Measurements from ENCODE around the gene SERPINA4. TPM values are rescaled to one million over a fixed set of nuclear protein-coding genes. Genes with fewer than 3 reads are reported as not detected.
"Not testable (repeated sequence)": the region's sequence is repeated elsewhere in the genome, so short reads cannot be mapped to it uniquely, and the experiment has no call there.

Gene SERPINA4
- polyA plus RNA-seq, 5 donors, result 1.1 to 2.7 (median 1.9) TPM

- no peak for DNase-seq
Observed at GRCh38 chr14:94569381-94570001, 8.2 kb downstream of the SERPINA4 start.

DNA sequence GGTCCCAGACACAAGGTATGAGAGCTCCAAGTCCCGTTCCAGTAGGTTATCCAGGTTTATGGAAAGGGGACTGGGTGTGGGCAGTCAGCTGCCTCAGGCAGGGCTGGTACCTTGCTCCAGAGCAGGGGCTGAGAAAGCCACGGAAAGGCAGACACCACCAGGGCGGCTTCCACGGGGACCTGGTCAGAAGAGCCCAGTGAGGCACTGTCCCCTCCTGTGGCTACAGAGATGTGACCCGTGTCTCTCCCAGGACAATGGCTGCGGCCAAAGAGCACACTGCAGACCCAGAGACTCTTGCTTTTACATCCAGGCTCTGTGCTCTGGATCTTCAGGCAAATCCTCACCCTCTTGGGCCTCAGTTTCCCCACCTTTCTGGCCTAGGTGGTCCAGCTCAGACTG lies 8.8 kb downstream of the SERPINA4 start:
- no peak for DNase-seq

DNA sequence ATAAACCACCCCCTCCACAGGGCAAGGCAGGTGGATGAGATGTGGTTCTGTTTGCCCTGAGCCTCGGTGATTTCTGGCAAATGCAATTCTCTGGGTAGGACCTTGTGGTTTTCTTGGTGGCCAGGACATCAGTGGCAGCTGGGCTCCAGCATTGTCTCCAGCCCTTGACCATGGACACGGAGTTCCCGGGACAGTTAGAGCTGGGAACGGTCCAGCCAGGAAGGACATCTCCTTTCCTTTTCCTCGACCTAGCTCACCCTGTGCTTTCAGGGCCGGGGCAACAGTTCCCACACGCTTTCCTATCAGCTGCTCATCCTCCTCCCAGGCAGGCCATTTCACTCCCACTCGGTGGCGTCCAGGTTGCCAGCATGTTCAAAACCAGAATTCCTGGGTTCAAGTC lies 9.2 kb downstream of the SERPINA4 start:
- no peak for DNase-seq

- DNase-seq, result peak; percentile 31 to 34
Observed at GRCh38 chr14:94571395-94571794, 10.2 kb downstream of the SERPINA4 start.

GRCh38 chr14:94571950-94572349 lies 10.7 kb downstream of the SERPINA4 start:
- no peak for DNase-seq

DNA sequence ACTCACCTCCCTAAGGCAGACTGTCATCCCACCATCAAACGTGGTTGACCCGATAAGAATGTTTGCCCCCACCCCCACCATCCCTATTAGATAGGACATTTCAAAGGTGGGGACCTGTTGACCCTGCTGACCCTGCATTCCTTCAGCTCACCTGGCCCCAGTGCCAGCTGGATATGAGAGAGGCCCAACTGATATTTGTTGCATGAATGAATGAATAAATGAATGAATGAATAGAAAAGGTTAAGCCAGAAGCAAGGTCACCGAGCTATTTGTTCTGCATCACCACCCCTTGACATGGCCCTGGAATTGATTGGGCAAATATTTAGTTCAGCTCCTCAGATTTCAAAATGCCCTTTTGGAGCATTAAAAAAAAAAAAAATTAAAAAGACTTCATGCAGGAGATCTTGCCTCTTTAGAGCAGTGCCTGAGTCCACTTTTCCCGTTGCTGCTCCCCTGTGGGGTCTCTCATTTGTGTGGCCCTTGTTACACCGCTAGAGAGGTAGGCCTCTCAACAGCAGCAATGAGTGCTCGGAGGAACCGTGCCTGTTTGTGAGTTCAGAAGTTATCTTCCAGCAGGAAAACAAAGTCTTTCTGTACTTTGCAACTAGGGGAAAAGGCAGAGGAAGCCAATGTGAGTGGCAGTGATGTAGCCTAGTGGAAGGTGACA lies 11.5 kb downstream of the SERPINA4 start:
- DNase-seq, result no peak

GRCh38 chr14:94573475-94574277 lies 12.4 kb downstream of the SERPINA4 start:
- DNase-seq, result no peak

GRCh38 chr14:94574336-94574735 lies 13.1 kb downstream of the SERPINA4 start:
- no peak for DNase-seq

GRCh38 chr14:94575730-94576585 lies 14.7 kb downstream of the SERPINA4 start:
- no peak for DNase-seq

- DNase-seq, result not testable (repeated sequence)
Observed at GRCh38 chr14:94577472-94577871, 16.2 kb downstream of the SERPINA4 start.

- DNase-seq, result no peak
Observed at GRCh38 chr14:94578712-94579111, 17.5 kb downstream of the SERPINA4 start.

DNA sequence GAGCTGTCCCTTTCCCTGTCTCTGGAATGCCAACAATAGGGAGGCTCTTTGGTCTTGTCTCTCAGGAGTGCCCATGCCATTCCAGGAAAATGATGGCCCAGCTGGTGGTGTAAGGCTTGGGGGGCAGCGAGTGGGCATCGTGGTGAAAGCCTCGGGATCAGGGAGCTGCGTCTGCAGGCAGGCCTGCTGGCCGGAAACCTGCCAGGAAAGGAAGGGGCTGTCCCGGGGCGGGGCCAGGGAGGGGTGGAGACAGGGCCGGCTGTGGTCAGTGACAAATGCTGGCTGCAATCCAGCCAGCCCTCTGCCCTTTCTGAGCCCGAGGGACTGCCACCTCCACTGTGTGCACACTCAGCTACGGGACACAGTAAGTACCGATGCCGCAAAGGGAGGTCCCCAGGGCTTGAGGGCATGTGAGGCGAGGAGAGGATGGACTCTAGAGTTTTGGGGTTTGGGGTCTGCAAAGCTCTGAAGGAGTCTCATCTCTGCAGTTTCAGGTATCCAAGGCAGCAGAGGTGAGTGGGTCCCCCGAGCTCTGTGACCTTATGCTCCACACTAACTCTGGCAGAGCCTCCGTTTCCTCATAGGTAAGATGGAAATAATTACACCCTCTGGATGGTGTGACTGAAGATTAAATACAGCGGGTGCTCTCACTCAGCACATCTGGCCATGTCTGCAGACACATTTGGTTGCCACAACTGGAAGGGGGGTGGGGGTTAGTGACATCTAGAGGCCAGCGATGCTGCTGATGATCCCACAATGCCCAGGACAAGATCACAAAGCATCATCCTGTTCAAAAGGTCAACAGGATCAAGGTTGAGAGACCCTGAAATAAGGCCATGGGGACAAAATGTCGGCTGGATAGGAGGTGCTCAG lies 20.1 kb downstream of the SERPINA4 start, which contains the start of gene SERPINA5:
TSS of gene SERPINA5 (plus strand) at position 300 of the 873 bp plus-strand sequence. CDS start 5,937 bp downstream, outside the sequence.
- no peak for DNase-seq

DNA sequence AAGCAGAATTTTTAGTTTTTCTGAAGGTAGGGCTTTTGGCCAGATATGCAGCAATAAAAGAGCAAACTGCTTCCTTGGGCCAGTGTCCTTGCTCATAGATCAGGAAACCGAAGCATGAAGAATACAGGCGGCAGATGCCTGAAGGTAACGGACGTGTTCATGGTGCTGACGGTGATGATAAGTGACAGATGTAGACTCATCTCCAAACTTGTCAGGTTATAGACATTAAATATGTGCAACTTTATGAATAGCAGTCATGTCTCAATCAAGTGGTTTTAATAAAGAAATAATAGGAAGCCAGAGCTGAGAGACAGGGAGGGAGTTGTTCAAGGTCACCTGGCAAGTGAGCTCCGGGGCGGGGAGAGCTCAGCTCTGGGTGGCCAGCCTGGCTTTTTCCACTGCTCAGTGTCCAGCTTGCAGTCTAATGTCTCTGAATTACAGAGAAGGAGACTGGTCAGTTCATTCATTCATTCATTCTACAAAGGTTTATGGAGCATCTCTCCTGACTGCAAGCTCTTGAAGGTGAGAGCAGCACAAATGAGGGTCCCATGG lies 21.0 kb downstream of the SERPINA4 start:
- DNase-seq, result no peak

- DNase-seq, result no peak
Observed at GRCh38 chr14:94582851-94583250, 21.6 kb downstream of the SERPINA4 start.

GRCh38 chr14:94583557-94583956 lies 22.3 kb downstream of the SERPINA4 start:
- no peak for DNase-seq

DNA sequence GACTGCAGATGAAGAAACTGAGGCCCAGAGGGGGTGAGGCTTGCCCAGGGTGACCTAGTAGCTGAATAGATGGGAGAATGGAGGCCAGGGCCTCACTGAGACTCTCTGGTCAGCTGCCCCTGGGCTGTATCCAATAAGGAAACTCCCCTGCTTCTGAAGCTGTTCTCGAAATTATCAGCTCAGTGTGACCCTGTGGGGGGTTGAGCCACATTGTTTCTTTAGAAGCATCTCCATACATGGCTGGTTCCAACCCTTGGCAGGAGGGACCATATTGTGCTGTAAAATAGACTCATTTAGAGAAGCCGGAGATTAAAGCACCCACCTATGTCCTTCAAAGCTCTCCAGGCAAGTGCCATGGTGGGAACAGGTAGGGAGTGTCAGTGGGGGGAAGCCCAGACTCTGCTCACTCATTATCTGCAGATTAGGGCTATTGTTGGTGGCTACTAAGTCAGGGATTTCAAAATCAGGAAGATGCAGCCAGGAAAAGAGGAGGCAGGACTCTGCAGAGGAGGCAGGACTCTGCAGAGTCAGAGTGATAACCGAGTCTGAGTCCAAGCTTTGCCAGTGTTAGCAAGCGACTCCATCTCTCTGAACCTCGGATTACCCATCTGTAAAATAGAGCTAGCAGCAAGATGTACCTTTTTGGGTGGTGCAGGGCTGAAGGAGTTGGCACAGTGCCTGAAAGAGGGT lies 23.5 kb downstream of the SERPINA4 start:
- DNase-seq, result no peak

DNA sequence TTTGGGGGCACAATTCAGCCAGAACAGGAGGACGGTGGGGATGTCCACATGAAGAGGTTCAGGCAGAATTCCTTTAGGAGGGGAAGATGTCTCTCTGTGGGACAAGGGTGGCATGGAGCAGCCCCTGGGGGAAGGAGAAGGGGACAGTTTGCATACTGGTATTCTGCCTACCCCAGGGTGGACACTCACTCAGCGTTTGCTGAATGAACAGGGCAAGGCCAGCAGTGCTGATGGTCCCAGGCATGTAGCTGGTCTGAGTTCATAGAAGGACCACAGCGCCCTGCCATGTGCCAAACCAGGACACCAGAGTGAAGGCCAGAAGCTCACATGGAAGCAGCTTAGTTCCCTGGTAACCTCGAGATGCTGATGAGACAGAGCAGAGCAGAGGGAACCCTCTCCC lies 25.4 kb downstream of the SERPINA4 start:
- no peak for DNase-seq

GRCh38 chr14:94588311-94588710 lies 27.1 kb downstream of the SERPINA4 start:
- DNase-seq, result no peak

DNA sequence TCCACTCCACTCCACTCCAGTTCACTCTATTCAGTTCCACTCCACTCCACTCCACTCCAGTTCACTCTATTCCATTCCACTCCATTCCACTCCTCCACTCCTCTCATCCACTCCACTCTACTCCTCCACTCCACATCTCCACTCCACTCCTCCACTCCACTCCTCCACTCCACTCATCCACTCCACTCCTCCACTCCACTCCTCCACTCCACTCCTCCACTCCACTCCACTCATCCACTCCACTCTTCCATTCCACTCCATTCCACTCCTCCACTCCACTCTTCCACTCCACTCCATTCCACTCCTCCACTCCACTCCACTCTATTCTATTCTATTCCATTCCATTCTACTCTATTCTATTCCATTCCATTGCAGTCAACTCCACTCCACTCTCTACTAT lies 29.8 kb downstream of the SERPINA4 start:
- DNase-seq, result no peak

DNA sequence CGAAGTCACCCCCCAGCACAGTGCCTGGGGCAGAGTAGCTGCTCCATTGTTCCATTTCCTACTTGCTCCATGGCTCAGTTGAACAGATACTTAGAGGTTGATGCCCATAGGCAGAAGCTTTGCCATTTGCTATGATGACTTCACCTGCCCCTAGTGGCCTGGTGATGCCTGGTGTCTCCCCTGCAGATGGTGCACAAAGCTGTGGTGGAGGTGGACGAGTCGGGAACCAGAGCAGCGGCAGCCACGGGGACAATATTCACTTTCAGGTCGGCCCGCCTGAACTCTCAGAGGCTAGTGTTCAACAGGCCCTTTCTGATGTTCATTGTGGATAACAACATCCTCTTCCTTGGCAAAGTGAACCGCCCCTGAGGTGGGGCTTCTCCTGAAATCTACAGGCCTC lies 30.6 kb downstream of the SERPINA4 start:
- DNase-seq, result no peak
